IPS-18c (cell line): ENCODE data around the gene OR2T6.
"Not testable (repeated sequence)": the region's sequence is repeated elsewhere in the genome, so short reads cannot be mapped to it uniquely, and the experiment has no call there.

Source experiments
- H3K4me3 ChIP-seq: 2 replicates; pipeline ENCODE4 v1.7.0; 2013; ENCODE audit warnings: low read depth, mild to moderate bottlenecking, low read length, moderate library complexity; ENCODE audit not compliant: insufficient read depth
- H3K9me3 ChIP-seq: one replicate; pipeline ENCODE4 v1.6.1; 2013; ENCODE audit warnings: mild to moderate bottlenecking, low read length, moderate library complexity; ENCODE audit not compliant: control insufficient read depth, insufficient read depth

OR2T6 gene

DNA sequence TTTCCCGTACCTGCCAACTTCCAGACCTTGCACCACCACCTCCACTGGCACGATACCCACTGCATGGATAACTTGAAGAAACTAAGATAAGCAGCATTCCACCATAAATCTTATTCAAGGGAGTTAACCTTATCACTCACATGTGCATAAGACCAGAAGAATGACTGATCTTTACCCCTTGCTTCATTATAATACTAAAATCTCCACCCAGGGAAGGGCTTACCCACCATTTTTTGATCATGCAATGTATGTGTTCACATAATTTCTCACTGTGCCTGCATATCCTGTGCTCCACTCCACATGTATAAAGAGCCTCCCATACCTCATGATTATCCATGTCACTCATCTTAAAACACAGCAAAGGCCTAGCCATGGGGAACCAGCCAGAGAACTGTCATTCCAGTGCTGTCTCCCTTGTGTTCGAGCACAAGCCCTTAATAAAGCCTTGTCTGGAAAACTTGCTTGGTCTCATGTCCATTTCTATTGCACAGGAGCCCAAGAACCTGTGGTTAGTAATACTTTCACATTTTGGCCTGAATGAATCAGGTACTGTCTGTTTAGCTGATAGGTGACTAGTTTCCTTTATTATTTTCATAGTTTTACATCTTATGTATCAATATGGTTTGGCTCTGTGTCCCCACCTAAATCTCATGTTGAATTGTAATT is 52.1 kb downstream of the OR2T6 start:
- not testable (repeated sequence) for H3K4me3 ChIP-seq, H3K9me3 ChIP-seq

DNA sequence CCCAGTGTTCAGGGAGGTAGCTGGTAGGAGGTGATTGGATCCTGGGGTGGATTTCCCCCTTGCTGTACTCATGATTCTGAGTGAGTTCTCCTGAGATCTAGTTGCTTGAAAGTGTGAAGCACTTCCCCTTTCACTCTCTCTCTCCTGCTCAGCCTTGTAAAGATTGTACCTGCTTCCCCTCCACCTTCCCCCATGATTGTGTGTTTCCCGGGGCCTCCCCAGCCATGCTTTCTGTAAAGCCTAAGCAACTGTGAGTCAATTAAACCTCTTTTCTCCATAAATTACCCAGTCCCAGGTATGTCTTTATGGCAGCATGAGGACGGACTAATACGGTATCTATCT is 52.6 kb downstream of the OR2T6 start:
- not testable (repeated sequence) for H3K4me3 ChIP-seq, H3K9me3 ChIP-seq

DNA sequence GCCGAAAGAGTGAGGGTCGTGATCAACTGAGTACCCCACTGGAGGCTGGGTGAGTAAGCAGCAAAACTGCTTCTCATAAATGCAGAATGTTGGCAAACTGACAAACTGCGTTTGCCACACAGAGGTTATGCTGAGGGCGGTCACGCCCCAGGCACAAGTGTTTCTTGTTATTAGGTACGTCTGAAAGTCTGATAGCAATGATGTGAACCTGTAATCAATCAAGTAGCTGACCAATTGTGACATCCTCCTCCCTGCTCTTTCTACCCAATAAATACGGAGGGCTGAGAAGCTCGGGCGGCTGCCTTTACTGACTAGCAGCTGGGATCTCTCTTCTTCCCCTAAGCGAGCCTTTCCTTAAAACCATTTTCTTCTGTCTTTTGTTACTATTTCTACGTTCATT is 56.1 kb downstream of the OR2T6 start:
- not testable (repeated sequence) for H3K9me3 ChIP-seq, H3K4me3 ChIP-seq

DNA sequence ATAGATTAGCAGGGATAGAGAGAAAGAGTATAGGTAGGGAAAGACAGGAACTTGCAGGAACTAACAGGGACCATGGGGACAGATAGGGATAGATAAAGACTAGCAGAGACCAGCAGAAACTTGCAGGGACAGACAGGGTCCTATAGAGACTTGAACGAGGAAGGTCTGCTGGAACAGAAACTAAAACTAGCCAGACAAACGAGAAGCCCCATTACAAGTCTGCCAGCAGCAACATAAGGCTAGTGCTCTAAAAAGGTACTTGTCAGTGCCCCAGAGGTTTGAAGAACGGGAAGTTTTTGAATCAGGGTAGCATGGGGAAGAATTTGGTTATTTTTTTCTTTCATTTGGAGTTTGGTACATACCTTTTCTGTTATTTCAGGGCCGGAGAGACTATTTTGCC is 56.7 kb downstream of the OR2T6 start:
- not testable (repeated sequence) for H3K9me3 ChIP-seq

DNA sequence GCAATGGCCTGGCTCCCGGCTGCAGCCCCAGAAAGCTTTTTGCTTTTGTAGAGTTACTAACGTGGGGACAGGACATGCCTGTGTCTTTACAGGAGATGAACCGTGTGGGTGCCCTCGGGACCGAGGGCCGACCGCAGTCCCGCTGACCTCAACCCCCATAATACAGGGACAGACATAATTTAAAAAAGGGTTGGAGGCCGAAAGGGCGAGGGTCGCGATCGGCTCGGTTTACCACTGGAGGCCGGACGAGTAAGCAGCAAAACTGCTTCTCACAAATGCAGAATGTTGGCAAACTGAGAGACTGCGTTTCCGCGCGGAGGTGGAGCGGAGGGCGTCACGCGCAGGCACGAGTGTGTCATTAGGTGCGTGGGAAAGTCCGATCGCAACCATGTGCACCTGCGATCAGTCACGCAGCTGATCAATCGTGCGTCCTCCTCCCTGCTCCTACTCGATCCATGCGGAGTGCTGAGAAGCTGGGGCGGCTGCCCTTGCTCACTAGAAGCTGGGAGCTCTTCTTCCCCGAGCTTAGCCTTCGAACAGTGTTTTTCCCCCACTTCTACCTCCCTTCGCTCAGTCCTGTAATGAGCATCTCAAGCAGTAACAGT is 58.4 kb downstream of the OR2T6 start:
- H3K9me3 ChIP-seq, H3K4me3 ChIP-seq: not testable (repeated sequence)

More for the DNA sequence above, 56.7 kb downstream of the OR2T6 start:
- H3K4me3 ChIP-seq: not testable (repeated sequence)

DNA sequence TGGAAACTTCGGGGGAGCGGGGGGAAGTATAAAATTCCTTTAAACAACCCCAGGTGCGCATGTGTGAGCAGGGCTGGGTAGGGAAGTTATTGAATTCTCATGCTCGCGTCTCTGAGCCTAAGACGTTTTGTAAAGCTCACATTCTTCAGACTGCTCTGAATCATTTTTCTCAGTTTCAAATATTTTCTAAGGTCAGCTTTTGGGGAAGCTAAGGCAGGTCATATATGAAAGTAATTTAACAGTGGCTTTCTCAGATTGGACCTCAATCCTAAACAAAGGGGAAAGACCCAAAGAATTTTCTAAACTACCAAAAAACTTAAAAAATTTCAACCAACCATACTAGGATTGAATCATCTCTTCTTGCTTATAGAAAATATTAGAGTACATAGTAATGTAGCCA is 59.4 kb downstream of the OR2T6 start:
- H3K9me3 ChIP-seq, H3K4me3 ChIP-seq: not testable (repeated sequence)

DNA sequence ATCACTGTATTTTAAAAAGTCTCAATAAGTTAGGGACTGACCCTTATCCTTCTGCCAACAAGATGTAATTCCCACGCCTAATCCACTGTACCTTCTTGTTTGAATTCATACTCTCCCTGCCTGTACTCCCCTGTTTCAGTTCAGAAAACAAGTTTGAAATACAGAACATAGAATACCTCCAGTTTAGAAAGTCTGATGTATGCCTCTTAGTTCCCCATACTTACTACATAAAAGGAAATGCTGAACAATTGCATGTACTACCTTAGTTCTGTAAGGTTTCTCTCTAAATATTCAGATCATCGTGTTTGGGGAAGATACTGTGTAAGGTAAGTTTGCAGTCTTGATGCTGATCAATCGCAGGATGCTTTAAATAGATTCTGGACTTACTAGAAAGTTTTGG is 60.8 kb downstream of the OR2T6 start:
- not testable (repeated sequence) for H3K4me3 ChIP-seq, H3K9me3 ChIP-seq

DNA sequence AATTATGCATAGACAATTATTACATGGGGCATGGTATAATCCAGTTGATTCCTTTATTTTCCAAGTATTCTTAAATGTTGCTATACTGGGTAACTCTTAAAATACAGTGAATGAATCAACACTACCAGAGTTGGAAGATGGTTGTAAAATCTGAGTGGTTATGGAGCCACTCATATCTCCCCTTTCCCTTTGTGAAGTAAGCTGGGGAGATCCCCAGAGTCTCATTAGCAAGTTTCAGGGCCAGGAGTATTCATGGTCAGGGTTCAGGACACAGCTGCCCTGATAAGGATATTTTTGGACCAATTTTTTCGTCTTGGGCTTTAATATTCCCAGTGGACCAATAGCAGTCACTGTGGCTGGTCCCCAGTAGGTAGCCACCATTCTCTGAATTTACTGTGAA is 63.1 kb downstream of the OR2T6 start:
- not testable (repeated sequence) for H3K9me3 ChIP-seq, H3K4me3 ChIP-seq

DNA sequence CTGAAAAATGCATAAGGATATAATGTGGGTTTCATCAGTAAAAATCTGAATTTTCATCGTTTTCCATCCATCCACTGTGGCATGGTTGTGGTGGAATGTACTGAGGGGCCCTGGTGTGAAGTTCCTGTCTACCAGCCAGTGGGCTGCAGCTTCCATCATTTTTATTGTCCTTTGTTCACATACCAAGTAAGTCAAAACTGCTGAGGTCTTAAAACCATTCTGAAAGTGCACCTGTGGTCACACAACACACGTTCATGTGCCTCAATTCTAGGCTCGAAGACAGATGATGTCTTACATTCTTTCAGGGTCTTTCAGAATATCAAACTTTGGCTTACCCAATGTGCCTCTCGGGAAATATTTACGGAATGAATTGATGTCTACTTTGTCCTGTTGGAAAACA is 63.7 kb downstream of the OR2T6 start:
- not testable (repeated sequence) for H3K4me3 ChIP-seq

More for the DNA sequence above, 63.7 kb downstream of the OR2T6 start:
- H3K9me3 ChIP-seq: not testable (repeated sequence)
